Neural progenitor cell (in vitro differentiated cells): ENCODE data around the gene HK1. TPM values are rescaled to one million over a fixed set of nuclear protein-coding genes. Genes with fewer than 3 reads are reported as not detected.

Experiments used
- DNase-seq: peaks from one replicate; pipeline ENCODE4 v3.0.0-alpha.2; 2016; ENCODE audit warnings: low spot score
- H2AFZ ChIP-seq: fragments of 200-600 bp; sonication (generic); replicated peaks from 2 replicates; pipeline ENCODE4 v1.6.1; 2016; ENCODE audit warnings: antibody characterized with exemption
- H3F3A ChIP-seq: fragments of 200-600 bp; sonication (generic); 2 replicates; pipeline ENCODE4 v1.6.1; 2016; ENCODE audit warnings: antibody characterized with exemption, low read depth
- H3K27ac ChIP-seq: fragments of 200-600 bp; sonication (generic); 2 replicates; pipeline ENCODE4 v1.5.1; 2016; ENCODE audit warnings: mild to moderate bottlenecking
- H3K27me3 ChIP-seq: fragments of 200-600 bp; sonication (generic); 2 replicates; pipeline ENCODE4 v1.6.1; 2016; ENCODE audit warnings: mild to moderate bottlenecking, moderate library complexity
- H3K36me3 ChIP-seq: fragments of 200-600 bp; sonication (generic); 2 replicates; pipeline ENCODE4 v1.5.1; 2016
- H3K4me1 ChIP-seq: fragments of 200-600 bp; sonication (generic); 2 replicates; pipeline ENCODE4 v1.6.1; 2016; ENCODE audit warnings: mixed run types
- H3K4me2 ChIP-seq: fragments of 200-600 bp; sonication (generic); 2 replicates; pipeline ENCODE4 v1.6.1; 2016
- H3K4me3 ChIP-seq: fragments of 200-600 bp; sonication (generic); 2 replicates; pipeline ENCODE4 v1.5.1; 2016
- H3K79me2 ChIP-seq: fragments of 200-600 bp; sonication (generic); 2 replicates; pipeline ENCODE4 v1.6.1; 2016; ENCODE audit warnings: low read depth
- H3K9ac ChIP-seq: fragments of 200-600 bp; sonication (generic); 2 replicates; pipeline ENCODE4 v1.6.1; 2016
- H3K9me3 ChIP-seq: fragments of 200-600 bp; sonication (generic); 2 replicates; pipeline ENCODE4 v1.5.1; 2016; ENCODE audit warnings: low read depth
- H4K20me1 ChIP-seq: fragments of 200-600 bp; sonication (generic); 2 replicates; pipeline ENCODE4 v1.6.1; 2016; ENCODE audit warnings: low read depth
- H3K27ac Mint-ChIP-seq: 3 replicates; pipeline ENCODE4 v1.8.0; 2021; ENCODE audit warnings: mixed read lengths
- H3K27me3 Mint-ChIP-seq: 2 replicates; pipeline ENCODE4 v1.8.0; 2022; ENCODE audit warnings: low read depth, mild to moderate bottlenecking, inconsistent platforms, moderate library complexity, mixed read lengths; ENCODE audit not compliant: insufficient read depth
- H3K36me3 Mint-ChIP-seq: 3 replicates; pipeline ENCODE4 v1.8.0; 2021; ENCODE audit warnings: mixed read lengths
- H3K4me1 Mint-ChIP-seq: 3 replicates; pipeline ENCODE4 v1.8.0; 2021; ENCODE audit warnings: mixed read lengths
- H3K4me3 Mint-ChIP-seq: 3 replicates; pipeline ENCODE4 v1.8.0; 2021; ENCODE audit warnings: mild to moderate bottlenecking, moderate library complexity, mixed read lengths
- H3K9me3 Mint-ChIP-seq: 3 replicates; pipeline ENCODE4 v1.8.0; 2020; ENCODE audit warnings: mixed read lengths
- EZH2 ChIP-seq: fragments of 200-600 bp; sonication (generic); IDR thresholded peaks from 2 replicates; pipeline ENCODE4 v1.6.1; 2017; ENCODE audit warnings: antibody characterized with exemption, mild to moderate bottlenecking, moderate library complexity
- EZH2phosphoT487 ChIP-seq: fragments of 200-600 bp; sonication (generic); IDR thresholded peaks from 2 replicates; pipeline ENCODE4 v1.6.1; 2017; ENCODE audit warnings: antibody characterized with exemption
- total RNA-seq: library from RNA; depleted of rRNA; stranded (reverse); fragments of >200 nt; gene quantifications from 2 replicates; pipeline ENCODE4 v1.2.3, GENCODE V29; 2015; ENCODE audit warnings: low replicate concordance
- TF ChIP-seq, protein P1 (sequence below): fragments of 200-600 bp; sonication (generic); IDR thresholded peaks from 2 replicates; pipeline ENCODE4 v1.5.1; 2017; ENCODE audit warnings: antibody characterized with exemption, mild to moderate bottlenecking

Gene HK1
- total RNA-seq, 1 donor from 2014 or later = 30.1 TPM

DNA sequence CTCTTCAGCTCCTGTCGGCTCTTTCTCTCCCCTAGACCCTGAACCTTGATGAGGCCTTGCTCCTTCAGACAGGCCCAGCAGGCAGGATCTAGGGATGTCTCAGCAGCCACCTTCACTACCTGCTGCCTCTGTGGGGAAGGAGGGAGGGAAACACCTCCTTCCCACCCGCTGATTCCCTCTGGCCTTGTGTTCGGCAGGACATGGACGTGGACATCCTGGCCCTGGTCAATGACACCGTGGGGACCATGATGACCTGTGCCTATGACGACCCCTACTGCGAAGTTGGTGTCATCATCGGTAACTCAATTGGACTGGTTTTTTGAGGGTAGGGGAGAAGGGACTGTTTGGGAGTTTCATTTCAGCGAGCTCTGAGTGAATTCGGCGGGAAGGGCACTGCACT, 37.8 kb upstream of the HK1 start:
- H3K27ac Mint-ChIP-seq = peak overlapping the region; percentile 87
- no peak for TF ChIP-seq EZH2phosphoT487
- TF ChIP-seq EZH2 = no peak
- TF ChIP-seq, protein P1, sequence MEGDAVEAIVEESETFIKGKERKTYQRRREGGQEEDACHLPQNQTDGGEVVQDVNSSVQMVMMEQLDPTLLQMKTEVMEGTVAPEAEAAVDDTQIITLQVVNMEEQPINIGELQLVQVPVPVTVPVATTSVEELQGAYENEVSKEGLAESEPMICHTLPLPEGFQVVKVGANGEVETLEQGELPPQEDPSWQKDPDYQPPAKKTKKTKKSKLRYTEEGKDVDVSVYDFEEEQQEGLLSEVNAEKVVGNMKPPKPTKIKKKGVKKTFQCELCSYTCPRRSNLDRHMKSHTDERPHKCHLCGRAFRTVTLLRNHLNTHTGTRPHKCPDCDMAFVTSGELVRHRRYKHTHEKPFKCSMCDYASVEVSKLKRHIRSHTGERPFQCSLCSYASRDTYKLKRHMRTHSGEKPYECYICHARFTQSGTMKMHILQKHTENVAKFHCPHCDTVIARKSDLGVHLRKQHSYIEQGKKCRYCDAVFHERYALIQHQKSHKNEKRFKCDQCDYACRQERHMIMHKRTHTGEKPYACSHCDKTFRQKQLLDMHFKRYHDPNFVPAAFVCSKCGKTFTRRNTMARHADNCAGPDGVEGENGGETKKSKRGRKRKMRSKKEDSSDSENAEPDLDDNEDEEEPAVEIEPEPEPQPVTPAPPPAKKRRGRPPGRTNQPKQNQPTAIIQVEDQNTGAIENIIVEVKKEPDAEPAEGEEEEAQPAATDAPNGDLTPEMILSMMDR = no peak
- no peak for DNase-seq
- Histone ChIP-seq H3F3A (no peaks in the 10 kb centered on the region), H3K9ac (no peak overlapping the region), H3K79me2 (no peaks in the 10 kb centered on the region), H3K4me2 (no peak overlapping the region), H2AFZ (no peak overlapping the region), H3K27ac (no peak overlapping the region), H3K36me3 (no peaks in the 10 kb centered on the region), H3K9me3 (no peaks in the 10 kb centered on the region), H3K4me3 (no peak overlapping the region), H3K4me1 (peaks cover 4% of the 10 kb centered on the region), H4K20me1 (no peaks in the 10 kb centered on the region), H3K27me3 (peaks cover 5% of the 10 kb centered on the region)
- no peaks in the 10 kb centered on the region for H3K9me3 Mint-ChIP-seq
- peaks cover 20% of the 10 kb centered on the region for H3K4me1 Mint-ChIP-seq
- H3K27me3 Mint-ChIP-seq = peaks cover under 1% of the 10 kb centered on the region
- H3K4me3 Mint-ChIP-seq = no peak overlapping the region
- no peaks in the 10 kb centered on the region for H3K36me3 Mint-ChIP-seq

DNA sequence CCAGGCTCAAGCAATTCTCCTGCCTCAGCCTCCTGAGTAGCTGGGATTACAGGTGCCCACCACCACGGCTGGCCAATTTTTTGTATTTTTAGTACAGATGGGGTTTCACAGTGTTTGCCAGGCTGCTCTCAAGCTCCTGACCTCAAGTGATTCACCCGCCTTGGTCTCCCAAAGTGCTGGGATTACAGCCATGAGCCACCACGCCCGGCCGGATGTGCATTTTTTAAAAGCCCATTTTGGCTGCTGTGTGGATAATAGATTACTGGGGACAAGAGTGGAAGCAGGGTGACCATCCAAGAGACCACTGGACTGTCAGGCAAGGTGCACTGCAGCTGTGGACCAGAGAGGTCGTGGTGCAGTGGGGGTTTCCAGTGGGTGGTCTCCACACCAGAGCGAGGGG, 36.7 kb upstream of the HK1 start:
- no peak overlapping the region for H3K27ac Mint-ChIP-seq
- H3K4me2 ChIP-seq = no peak overlapping the region
- H4K20me1 ChIP-seq = no peaks in the 10 kb centered on the region
- H3K27ac ChIP-seq = no peak overlapping the region
- no peak overlapping the region for H3K9ac ChIP-seq
- H3K9me3 ChIP-seq = no peaks in the 10 kb centered on the region
- H3K36me3 Mint-ChIP-seq = no peaks in the 10 kb centered on the region
- no peaks in the 10 kb centered on the region for H3K9me3 Mint-ChIP-seq
- no peak overlapping the region for H3K4me3 Mint-ChIP-seq
- peaks cover 20% of the 10 kb centered on the region for H3K4me1 Mint-ChIP-seq
- H3K36me3 ChIP-seq = no peaks in the 10 kb centered on the region
- no peaks in the 10 kb centered on the region for H3K79me2 ChIP-seq
- H3F3A ChIP-seq = no peaks in the 10 kb centered on the region
- no peak for DNase-seq
- H3K4me3 ChIP-seq = no peak overlapping the region
- TF ChIP-seq EZH2 = no peak
- no peak for TF ChIP-seq EZH2phosphoT487
- TF ChIP-seq, protein P1 = no peak
- peaks cover 5% of the 10 kb centered on the region for H3K27me3 ChIP-seq
- peaks cover 2% of the 10 kb centered on the region for H3K27me3 Mint-ChIP-seq
- no peak overlapping the region for H2AFZ ChIP-seq
- H3K4me1 ChIP-seq = peaks cover 4% of the 10 kb centered on the region

DNA sequence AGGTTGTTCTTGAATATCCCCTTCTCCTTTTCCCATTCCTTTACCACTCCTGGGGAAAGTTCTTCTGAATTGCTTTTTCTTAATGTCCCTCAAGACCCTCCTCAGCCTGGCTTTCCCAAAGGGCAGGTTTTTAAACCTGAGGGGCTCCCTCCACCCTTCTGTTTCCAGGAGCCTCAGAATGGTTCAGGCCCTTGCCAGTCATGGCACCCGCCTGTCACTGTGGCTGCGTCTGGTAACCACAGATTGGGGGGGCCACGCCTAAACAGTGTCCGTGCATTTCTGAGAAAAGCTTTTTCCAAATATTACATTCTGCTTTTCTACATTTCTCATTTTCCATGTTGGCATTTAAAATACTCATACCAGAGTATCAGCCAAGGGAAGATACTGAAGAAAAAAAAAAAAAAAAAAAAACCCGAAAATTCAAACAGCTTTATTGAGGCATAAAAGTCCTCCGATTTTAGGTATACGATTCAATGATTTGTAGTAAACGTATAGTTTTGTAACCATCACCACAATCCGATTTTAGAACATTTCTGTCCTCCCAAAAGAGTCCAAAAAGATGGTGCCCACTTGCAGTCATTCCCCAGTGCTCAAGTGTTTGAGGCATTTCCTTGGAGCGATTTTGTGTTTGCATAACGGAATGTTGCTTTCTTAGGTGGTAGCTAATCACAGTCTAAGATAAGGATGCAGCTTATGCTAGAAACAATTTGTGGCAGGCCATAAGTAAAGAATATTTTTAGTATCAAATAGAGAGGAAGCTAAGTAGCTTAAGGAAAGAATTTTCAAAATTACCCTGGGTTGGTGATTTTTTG, 36.0 kb upstream of the HK1 start:
- Histone ChIP-seq H3K36me3 (no peaks in the 10 kb centered on the region), H4K20me1 (no peaks in the 10 kb centered on the region), H3K4me1 (peaks cover 4% of the 10 kb centered on the region), H2AFZ (no peak overlapping the region), H3K4me3 (no peak overlapping the region), H3K27ac (no peak overlapping the region), H3K9me3 (no peaks in the 10 kb centered on the region), H3K9ac (no peak overlapping the region), H3K4me2 (no peak overlapping the region), H3K27me3 (peaks cover 5% of the 10 kb centered on the region), H3K79me2 (no peaks in the 10 kb centered on the region), H3F3A (no peaks in the 10 kb centered on the region)
- H3K9me3 Mint-ChIP-seq = no peaks in the 10 kb centered on the region
- H3K4me1 Mint-ChIP-seq = peaks cover 20% of the 10 kb centered on the region
- peaks cover 2% of the 10 kb centered on the region for H3K27me3 Mint-ChIP-seq
- no peaks in the 10 kb centered on the region for H3K36me3 Mint-ChIP-seq
- no peak for DNase-seq
- no peak overlapping the region for H3K27ac Mint-ChIP-seq
- H3K4me3 Mint-ChIP-seq = no peak overlapping the region
- no peak for TF ChIP-seq EZH2phosphoT487
- TF ChIP-seq EZH2 = no peak
- TF ChIP-seq, protein P1 = no peak
